MM.1S (cell line): ENCODE results near the gene EHBP1.

Experiments
- EZH2 ChIP-seq: fragments of 300-600 bp; sonication (generic); optimal IDR thresholded peaks from 2 replicates; pipeline ENCODE3; 2017; ENCODE audit warnings: low read depth, mild to moderate bottlenecking, antibody characterized with exemption, low read length, mixed read lengths
- TF ChIP-seq, protein P1 (sequence below): fragments of 300-600 bp; sonication (generic); IDR thresholded peaks from 2 replicates; pipeline ENCODE4 v1.5.1; 2016; ENCODE audit warnings: antibody characterized with exemption, low read length, mixed read lengths

GRCh38 chr2:62665446-62665845, 40.1 kb upstream of the EHBP1 start:
- TF ChIP-seq, protein P1, sequence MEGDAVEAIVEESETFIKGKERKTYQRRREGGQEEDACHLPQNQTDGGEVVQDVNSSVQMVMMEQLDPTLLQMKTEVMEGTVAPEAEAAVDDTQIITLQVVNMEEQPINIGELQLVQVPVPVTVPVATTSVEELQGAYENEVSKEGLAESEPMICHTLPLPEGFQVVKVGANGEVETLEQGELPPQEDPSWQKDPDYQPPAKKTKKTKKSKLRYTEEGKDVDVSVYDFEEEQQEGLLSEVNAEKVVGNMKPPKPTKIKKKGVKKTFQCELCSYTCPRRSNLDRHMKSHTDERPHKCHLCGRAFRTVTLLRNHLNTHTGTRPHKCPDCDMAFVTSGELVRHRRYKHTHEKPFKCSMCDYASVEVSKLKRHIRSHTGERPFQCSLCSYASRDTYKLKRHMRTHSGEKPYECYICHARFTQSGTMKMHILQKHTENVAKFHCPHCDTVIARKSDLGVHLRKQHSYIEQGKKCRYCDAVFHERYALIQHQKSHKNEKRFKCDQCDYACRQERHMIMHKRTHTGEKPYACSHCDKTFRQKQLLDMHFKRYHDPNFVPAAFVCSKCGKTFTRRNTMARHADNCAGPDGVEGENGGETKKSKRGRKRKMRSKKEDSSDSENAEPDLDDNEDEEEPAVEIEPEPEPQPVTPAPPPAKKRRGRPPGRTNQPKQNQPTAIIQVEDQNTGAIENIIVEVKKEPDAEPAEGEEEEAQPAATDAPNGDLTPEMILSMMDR, result no peak
- TF ChIP-seq EZH2, result no peak
